NCI-H187 (cell line): ENCODE measurements around the gene IL2RA.
"Not testable (repeated sequence)": the region's sequence is repeated elsewhere in the genome, so short reads cannot be mapped to it uniquely, and the experiment has no call there.

Source experiments
- DNase-seq, 2 experiments: peaks; one replicate each; lab custom pipeline; 2025; lab: John Stamatoyannopoulos, UW

Gene IL2RA

GRCh38 chr10:6056411-6057135 is 5.6 kb downstream of the IL2RA start:
- no peak for DNase-seq

- no peak for DNase-seq
Observed at GRCh38 chr10:6055929-6056328, 6.2 kb downstream of the IL2RA start.

DNA sequence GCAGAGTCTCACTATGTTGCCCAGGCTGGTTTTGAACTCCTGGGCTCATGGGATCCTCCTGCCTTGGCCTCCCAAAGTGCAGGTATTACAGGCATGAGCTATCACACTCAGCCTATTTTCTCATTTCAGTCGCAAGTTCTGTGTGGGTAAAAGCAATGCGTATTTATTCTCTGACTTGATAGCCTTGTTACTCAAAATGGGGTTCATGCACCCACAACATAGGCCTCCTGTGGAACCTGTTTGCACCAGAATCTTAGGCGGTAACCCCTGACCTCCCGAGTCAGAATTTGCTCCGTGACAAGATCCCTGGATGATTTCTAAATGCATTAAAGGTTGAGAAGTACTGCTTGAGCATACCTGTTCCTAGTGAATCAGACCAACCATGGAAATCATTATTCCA is 7.3 kb downstream of the IL2RA start:
- DNase-seq: no peak

DNA sequence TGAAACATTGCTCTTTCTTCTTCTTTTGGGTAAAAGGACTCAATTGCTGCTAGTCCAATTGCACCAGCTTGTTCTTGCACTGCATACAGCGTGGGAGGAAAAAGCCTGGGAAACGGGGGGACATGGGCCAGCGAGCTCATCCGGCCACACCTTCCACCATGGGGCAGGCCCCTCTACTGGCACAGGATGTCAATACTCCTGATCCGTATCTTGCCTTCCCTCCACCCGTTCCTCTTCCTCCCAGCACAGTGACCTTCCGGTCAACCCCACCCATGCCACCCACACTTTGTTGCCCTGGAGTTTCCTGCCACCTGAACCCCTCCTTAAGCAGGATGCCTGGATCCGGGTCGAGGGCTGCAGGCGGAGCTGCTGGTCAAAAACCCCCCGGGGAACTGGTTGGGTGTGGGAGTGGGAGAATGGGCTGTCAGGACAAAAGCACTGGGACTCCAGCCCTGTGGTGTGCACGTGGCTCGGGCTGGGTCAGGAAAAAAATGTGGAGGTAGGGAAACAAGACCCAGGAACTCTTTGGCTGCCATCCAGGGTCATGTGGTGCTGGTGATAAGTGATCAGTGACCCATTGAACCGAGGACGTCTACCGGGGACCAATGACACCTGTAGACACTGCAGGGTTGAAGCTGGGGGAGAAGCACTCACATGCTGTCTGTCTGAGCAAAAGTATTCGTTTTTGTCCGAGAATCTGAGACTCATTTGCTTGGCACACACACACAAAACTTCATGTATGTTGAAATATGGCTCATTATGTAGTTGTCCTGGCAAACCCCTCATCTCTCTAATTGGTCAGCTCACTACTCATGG is 8.1 kb downstream of the IL2RA start:
- DNase-seq: no peak

- no peak for DNase-seq
Observed at GRCh38 chr10:6053303-6053702, 8.9 kb downstream of the IL2RA start.

DNA sequence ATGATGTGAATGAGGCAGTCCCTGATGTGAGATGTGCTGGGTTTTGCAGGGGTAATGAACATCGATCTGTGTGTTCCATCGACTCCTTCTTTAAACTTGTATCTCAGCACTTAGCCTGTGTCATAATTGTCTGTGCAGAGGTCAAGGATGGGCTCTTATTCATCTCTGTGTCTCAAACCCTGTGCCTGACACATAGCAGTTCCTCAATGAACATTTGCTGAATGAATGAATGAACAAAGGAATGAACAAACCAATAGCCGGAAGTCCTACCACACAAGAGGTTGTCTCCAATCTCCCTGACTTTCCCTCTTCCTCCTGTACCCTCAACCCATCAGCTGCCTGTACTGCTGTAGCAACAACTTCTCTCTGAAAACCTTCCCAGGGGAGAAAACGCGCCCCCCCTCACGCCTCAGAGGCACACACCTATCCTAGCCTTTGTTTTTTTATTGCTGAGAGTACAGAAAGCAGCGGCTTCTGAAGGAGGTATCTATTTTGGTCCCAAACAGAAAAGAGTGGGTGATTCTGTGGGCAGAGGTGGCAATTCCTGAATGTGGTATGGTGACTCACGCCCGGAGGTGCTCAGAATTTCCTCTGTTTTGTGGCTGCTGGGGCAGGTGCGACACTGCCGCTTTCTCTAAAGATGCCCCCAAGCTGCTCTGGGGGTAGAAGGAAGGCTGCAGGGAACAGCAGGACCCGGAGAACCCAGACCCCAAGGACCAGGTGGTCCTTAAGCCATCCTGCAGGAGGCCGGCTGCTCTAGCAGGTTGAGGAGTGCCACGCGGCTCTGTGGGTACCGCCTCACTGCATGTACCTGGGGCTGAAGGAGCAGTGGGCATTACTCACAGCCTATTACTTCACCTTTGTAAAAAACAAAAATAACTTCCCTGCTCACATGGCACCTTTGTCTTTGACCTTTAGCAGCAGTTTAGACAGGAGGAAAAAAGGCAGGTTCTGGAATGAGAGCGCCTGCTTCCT is 9.6 kb downstream of the IL2RA start:
- no peak for DNase-seq

DNA sequence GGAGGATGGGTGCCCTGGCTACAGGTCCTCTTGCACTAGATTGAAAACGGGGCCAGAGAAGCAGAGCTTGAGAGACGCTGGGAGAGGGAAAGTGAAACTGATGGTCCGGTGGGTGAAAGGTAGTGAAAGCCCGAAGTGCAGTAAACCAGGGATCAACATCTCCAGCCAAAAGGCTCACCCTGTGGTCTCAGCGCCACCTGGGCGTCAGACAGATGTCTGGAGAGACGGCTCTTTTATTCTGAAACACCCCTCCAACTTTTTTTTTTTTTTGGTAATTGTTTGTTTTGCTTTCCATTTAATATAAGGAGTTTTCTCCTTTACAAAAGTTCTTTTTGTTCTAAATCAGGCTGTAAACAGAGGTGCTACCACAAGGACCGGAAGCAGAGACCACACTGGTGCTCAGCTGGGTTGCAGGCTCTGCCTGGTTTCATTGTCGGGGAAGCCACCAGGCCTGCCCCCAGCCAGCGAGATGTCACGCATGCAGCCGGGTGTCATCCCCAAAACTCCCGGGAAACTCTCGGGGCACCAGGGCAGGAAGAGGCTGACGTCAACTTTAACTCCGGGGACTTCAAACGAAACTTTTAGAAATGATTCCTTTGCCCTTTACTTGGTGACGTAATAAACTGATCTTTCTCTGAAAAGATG is 11.2 kb downstream of the IL2RA start:
- no peak for DNase-seq

- DNase-seq: no peak
Observed at GRCh38 chr10:6049031-6049400, 13.2 kb downstream of the IL2RA start.

DNA sequence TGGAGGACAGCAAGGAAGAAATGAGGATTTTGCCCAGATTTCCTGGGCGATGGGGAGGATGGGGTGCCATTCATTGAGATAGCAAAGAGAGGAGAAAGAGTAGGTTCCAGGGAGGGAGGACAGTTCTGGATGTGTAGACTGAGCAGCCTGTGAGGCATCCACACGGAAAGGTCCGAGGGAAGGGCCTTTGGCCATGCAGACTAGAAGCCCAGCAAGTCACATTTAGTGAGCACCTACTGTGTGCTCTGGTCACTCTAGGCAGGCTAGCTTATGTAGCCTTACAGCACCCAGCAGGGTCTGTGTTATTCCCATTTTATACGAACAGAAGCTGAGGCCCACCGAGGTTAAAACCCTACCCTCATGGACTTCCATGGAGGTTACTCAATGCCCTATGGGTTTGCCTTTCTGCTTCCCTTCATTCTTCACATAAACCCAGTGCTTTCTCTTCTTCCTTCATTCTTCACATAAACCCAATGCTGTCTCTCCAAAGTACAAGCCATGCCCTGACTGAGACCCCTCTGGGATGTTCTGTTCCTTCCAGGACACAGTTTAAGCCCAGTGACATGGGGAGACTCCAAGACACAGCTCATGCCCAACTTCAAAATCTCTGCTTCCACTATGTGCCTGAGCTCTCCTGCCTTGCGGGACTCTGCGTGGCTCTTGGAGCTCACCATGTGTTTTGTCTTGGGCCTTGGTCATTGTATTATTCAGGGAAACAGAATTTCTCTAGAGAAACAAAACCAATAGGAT is 13.7 kb downstream of the IL2RA start:
- DNase-seq: no peak

GRCh38 chr10:6047847-6048246 is 14.3 kb downstream of the IL2RA start:
- DNase-seq: no peak

DNA sequence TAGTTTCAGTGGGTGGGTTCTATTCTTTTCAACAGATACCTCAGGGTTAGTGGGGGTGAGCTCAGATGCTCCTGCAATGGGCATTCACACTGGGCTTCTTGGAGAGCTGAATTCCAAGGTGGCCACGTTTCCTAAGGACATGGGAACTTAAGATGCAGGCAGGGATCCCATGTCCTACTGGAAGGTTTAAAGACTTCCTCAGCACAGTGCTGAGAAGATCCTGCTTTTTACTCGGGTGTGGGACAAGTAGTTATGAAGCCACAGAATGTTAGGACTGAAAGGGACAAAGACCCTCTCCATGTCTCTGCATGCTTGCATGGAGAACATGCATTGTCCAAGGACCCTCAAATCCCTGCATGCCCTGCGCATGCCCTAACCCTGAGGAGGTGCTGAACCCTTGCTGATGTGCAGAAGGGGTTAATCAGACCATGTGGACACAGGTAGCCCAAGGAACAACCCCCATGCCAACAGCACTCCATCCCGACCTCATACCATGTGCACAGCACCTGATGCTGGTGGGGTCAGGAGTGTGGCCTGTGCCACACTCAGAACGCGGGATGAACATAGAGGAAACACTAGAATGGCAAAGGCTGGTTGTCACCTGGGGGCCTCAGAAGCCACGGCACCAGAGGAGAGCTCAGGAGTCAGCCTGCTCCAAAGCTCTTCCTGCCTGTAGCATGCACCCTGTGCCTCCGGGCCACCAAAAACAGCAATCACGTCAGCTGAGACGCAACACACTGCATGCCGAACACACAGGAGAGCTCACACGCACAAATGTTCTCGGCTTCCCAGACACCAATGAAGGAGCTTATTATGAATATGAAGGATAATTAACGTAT is 15.2 kb downstream of the IL2RA start:
- no peak for DNase-seq

GRCh38 chr10:6045878-6046772 is 16.0 kb downstream of the IL2RA start:
- no peak for DNase-seq

- DNase-seq: no peak
Observed at GRCh38 chr10:6045314-6045848, 16.8 kb downstream of the IL2RA start.

DNA sequence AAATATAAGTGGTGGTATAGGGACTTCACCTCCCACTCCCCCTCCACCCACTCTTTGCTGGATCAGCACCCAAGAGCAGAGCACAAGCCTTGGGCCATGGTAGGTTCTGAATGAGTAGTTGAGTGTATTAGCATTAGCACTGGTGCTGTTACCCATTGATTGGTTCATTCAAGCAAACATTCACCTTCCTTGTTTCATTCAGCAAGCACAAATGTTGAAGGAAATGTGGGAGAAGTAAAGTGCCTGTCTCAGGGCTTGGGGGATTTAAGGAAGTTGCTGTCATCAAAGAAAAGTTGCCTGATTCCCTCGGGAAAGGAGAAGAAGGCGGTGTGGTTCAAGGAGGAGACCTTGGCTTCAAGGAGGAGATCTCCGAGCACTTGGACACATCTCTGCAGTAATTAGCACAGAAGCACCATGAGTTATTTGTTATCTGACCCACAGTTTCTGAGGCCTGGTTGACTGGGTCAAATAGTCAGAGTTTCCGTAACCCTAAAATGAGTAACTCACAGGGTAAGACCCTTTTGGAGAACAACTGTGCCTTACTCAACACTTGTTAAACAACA is 17.3 kb downstream of the IL2RA start:
- DNase-seq: no peak

- DNase-seq: no peak
Observed at GRCh38 chr10:6044060-6044459, 18.1 kb downstream of the IL2RA start.

DNA sequence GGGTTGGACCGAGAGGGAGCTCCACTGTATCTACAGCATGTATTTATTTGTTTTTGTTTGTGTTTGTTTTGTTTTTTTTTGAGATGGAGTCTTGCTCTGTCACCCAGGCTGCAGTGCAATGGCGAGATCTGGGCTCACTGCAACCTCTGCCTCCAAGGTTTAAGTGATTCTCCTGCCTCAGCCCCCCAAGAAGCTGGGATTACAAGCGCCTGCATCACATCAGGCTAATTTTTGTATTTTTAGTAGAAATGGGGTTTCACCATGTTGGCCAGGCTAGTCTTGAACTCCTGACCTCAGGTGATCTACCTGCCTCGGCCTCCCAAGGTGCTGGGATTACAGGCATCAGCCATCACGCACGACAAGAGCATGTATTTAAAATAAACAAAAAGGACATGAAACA is 18.8 kb downstream of the IL2RA start:
- DNase-seq: not testable (repeated sequence)

DNA sequence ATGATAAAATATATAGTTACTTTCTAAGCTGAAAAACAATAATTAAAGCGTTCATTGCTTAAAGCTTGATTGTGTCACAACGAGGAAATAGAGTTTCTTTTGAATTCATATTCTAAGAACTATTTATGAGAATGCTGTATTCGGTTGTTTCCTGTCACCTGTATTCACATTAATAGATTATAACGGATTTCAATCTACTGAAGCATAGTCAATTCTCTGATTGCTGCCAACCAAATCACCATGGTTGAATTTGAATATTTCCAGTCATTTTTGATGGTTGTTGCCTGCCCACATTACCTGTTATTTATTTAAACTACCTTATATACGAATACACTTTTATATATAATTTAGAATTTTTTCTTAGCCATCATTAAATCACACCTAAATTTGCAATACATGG is 22.0 kb downstream of the IL2RA start:
- no peak for DNase-seq

DNA sequence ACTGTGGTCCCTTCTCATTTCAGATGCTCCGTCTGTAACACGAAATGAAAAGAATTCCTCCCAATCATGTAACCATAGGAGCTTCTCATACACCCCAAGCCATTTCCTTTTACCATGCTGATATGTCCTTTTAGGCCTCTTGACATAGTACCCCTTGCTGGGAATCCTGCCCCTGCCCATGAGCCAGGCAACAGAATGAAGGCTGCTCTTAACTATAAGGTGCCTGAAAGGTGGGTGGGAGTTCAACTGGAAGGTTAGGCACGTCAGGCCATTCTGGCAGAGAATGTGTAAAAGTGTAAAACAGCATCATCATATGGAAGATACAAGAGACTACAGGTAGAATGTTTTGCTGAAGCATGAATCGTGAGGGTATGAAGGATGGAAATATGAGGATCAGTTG is 22.5 kb downstream of the IL2RA start:
- DNase-seq: no peak
